GM12892 (cell line): Measurements from ENCODE around the gene NLGN2.

ENCODE experiments used
- POLR2A ChIP-seq: IDR thresholded peaks from 2 replicates; pipeline ENCODE4 v1.6.1; 2011; ENCODE audit warnings: low read depth, low read length, control low read depth
- POLR2AphosphoS5 ChIP-seq: IDR thresholded peaks from 2 replicates; pipeline ENCODE4 v1.6.1; 2011; ENCODE audit warnings: low read depth, low read length, control low read depth

GRCh38 chr17:7367083-7367482 lies 40.6 kb upstream of the NLGN2 start:
- TF ChIP-seq POLR2AphosphoS5 (no peak), POLR2A (no peak)
